COLO668 (cell line): ENCODE data around the gene TAF11L7.
"Not testable (repeated sequence)": the region's sequence is repeated elsewhere in the genome, so short reads cannot be mapped to it uniquely, and the experiment has no call there.

Experiments
- DNase-seq: peaks from one replicate; lab custom pipeline; 2025; ENCODE audit not compliant: unreplicated experiment; lab: John Stamatoyannopoulos, UW

The TAF11L7 gene

DNA sequence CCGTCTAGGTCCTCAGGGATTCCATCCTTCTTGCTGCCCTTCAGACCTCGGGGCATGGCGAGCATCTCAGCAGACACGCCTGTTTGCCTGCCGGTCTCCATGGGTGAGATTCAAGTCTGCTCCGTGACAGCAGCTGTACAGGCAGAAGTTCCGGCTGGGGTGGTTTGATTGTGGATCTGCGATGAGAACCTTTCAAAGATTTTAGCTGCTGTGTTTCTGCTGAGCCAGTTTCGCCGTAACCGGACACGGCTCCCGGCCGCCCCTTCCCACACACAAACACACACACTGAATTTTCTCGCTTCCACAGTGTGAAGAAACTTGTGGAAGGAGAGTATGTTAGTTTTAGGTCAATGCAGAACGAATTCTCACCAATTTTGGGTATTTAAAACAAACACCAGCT, at the start of gene TAF11L7:
Gene TAF11L7 (minus strand): TSS at position 101 of the 400 bp plus-strand sequence.
- not testable (repeated sequence) for DNase-seq

DNA sequence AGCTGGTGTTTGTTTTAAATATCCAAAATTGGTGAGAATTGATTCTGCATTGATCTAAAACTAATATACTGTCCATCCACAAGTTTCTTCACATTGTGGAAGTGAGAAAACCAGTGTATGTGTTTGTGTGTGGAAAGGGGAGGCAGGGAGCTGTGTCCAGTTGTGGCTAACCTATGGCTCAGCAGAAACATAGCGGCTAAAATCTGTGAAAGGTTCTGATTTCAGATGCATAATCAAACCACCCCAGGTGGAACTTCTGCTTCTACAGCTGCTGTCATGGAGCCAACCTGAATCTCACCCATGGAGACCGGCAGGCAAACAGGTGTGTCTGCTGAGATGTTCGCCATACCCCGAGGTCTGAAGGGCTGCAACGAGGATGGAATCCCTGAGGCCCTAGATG, 48.6 kb upstream of the TAF11L7 start, which contains the start of gene TAF11L14:
Gene TAF11L14 (plus strand): TSS at position 301 of the 400 bp plus-strand sequence.
- DNase-seq, result no peak

DNA sequence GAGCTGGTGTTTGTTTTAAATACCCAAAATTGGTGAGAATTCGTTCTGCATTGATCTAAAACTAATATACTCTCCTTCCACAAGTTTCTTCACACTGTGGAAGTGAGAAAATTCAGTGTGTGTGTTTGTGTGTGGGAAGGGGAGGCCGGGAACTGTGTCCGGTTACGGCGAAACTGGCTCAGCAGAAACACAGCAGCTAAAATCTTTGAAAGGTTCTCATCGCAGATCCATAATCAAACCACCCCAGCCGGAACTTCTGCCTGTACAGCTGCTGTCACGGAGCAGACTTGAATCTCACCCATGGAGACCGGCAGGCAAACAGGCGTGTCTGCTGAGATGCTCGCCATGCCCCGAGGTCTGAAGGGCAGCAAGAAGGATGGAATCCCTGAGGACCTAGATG, 46.2 kb upstream of the TAF11L7 start, which contains the start of gene TAF11L13:
Gene TAF11L13 (plus strand): TSS at position 301 of the 400 bp plus-strand sequence.
- not testable (repeated sequence) for DNase-seq

DNA sequence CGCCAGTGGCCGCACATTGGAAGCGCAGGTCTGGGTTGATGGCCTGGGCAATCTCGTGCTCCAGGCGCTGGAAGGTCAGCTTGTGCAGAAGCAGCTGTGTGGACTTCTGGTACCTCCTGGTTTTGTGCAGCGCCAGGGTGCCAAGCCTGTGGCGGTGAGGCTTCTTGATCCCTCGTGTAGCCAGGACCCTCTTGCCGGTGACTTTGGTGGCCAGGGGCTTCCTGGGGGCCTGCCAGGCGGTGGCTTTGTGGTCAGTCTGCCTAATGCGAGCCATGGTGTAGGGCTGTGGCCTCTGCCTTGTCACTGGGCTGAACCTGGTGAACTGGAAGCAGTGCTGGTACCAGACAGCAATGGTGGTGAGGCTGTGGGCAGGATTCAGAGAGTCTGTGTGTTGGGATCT, 40.1 kb upstream of the TAF11L7 start:
- DNase-seq, result no peak

DNA sequence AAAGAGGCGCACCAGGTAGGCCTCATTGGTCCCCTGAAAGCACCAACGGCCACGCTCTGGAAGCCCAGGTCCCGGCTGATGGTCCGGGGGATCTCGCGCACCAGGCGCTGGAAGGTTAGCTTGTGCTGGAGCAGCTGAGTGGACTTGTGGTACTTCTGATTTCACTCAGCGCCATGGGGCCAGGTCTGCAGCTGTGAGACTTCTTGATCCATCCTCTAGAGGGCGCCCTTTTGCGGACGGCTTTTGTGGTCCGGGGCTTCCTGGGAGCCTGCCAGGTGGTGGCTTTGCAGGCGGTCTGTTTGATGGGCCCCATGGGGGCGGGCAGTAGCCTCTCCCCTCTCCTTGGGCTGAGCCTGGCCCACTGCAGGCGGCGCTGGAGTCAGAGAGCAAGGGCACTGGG, 35.1 kb upstream of the TAF11L7 start:
- DNase-seq, result no peak

DNA sequence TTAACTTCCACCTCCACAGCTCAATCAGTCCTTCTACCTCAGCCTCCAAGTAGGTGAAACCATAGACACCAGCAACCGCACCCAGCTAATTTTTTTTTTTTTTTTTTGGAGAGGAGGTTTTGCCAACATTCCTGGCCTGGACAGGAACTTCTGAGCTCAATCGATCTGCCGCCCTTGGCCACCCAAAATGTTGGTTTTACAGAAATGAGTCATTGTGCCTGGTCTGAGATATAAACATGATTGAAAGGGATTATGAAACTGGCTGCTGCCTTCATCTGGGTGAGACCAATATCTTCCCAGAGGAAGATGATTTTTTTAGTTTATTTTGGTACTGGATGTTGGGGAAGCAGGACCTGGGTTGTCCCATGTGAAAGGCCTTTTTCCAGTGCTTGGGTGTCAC, 33.8 kb upstream of the TAF11L7 start:
- DNase-seq, result no peak

DNA sequence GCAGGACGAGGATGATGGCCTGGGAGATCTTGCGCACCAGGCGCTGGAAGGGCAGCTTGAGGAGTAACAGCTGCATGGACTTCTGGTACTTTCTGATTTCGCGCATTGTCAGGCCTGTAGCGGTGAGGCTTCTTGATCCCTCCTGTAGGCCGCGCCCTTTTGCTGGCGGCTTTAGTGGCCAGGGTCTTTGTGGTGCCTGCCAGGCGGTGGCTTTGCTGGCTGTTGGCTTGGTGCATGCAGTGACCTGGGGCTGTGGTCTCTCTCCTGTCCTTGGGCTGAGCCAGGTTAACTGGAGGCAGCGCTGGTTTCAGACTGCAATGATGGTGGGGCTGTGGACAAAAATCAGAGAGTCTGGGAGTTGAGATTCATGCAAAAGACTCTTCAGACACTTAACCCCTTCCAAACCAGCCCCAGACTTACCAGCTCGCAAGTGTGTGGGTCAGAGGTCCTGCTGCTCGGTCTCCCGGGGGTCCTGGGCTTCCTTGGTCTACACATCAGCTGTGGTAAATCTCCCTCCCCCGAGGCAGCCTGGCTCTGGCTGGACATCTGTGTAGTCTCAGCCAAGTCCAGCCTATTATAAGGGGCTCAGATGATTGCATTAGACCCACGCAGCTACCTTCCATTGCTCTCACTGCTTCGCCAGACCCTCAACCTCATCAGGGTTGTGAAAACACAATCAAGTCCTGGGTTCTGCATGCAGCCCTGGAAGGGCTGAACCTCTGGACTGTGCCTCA, 29.5 kb upstream of the TAF11L7 start:
- DNase-seq, result no peak

DNA sequence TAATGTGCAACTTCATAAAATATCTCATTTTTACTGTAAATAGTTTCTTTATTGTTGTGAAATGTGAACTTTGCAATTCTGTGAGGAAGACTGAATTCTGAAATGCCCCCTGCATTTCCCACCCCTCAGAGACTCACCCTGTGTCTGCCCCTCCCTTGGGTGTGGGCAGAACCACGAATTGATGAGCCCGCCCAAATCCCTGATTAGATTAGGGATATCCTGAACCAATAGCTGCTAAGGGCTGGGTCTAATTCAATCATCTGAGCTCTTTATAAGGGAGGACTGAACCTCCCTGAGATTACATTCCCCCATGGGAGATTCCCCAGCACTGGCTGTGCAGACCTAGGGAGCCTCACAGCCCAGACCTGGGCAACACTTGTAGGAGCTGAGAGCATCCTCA, 24.5 kb upstream of the TAF11L7 start, which contains the start of gene TAF11L12:
Gene TAF11L12 (plus strand): TSS at position 301 of the 400 bp plus-strand sequence.
- DNase-seq, result not testable (repeated sequence)

DNA sequence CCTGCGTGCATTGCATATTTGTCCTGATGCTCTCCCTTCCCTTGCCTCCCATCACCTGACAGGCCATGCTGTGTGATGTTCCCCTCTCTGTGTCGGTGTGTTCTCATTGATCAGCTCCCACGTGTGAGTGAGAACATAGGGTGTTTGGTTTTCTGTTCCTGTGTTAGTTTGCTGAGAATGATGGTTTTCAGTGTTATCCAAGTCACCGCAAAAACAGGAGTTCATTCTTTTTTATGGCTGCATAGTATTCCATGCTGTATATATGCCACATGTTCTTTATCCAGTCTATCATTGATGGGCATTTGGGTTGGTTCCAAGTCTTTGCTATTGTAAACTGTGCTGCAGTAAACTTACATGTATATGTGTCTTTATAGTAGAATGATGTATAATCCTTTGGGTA, 21.9 kb upstream of the TAF11L7 start:
- DNase-seq, result not testable (repeated sequence)

DNA sequence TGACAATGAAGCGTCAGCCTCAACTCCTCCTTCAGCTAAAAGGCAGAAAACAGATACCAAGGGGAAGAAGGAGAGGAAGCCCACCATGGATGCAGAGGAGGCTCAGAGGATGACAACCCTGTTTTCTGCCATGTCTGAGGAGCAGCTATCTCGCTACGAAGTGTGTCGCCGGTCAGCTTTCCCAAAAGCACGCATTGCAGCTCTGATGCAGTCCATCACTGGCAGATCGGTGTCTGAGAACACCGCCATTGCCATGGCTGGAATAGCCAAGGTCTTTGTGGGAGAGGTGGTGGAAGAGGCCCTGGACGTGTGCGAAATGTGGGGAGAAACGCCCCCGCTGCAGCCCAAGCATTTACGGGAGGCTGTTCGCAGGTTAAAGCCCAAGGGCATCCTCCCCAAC, 19.4 kb upstream of the TAF11L7 start:
- no peak for DNase-seq

DNA sequence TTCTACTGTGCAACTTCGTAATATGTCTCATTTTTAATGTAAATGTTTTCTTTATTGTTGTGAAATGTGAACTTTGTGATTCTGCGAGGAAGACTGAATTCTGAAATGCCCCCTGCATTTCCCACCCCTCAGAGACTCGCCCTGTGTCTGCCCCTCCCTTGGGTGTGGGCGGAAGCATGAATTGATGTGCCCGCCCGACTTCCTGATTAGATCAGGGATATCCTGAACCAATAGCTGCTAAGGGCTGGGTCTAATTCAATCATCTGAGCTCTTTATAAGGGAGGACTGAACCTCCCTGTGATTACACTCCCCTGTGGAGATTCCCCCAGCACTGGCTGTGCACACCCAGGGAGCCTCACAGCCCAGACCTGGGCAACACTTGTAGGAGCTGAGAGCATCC, 18.3 kb upstream of the TAF11L7 start, which contains the start of gene TAF11L11:
Gene TAF11L11 (plus strand): TSS at position 304 of the 400 bp plus-strand sequence.
- DNase-seq, result not testable (repeated sequence)

DNA sequence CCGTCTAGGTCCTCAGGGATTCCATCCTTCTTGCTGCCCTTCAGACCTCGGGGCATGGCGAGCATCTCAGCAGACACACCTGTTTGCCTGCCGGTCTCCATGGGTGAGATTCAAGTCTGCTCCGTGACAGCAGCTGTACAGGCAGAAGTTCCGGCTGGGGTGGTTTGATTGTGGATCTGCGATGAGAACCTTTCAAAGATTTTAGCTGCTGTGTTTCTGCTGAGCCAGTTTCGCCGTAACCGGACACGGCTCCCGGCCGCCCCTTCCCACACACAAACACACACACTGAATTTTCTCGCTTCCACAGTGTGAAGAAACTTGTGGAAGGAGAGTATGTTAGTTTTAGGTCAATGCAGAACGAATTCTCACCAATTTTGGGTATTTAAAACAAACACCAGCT, 12.2 kb upstream of the TAF11L7 start, which contains the start of gene TAF11L10:
Gene TAF11L10 (minus strand): TSS at position 101 of the 400 bp plus-strand sequence.
- not testable (repeated sequence) for DNase-seq

DNA sequence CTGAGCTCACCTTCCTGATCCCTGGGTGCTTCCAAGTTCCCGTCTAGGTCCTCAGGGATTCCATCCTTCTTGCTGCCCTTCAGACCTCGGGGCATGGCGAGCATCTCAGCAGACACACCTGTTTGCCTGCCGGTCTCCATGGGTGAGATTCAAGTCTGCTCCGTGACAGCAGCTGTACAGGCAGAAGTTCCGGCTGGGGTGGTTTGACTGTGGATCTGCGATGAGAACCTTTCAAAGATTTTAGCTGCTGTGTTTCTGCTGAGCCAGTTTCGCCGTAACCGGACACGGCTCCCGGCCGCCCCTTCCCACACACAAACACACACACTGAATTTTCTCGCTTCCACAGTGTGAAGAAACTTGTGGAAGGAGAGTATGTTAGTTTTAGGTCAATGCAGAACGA, 8.7 kb upstream of the TAF11L7 start, which contains the start of gene TAF11L9:
Gene TAF11L9 (minus strand): TSS at position 140 of the 400 bp plus-strand sequence.
- DNase-seq, result not testable (repeated sequence)

DNA sequence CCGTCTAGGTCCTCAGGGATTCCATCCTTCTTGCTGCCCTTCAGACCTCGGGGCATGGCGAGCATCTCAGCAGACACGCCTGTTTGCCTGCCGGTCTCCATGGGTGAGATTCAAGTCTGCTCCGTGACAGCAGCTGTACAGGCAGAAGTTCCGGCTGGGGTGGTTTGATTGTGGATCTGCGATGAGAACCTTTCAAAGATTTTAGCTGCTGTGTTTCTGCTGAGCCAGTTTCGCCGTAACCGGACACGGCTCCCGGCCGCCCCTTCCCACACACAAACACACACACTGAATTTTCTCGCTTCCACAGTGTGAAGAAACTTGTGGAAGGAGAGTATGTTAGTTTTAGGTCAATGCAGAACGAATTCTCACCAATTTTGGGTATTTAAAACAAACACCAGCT, 5.3 kb upstream of the TAF11L7 start, which contains the start of gene TAF11L8:
Gene TAF11L8 (minus strand): TSS at position 101 of the 400 bp plus-strand sequence.
- not testable (repeated sequence) for DNase-seq
